K562 (cell line): ENCODE results near the gene DCP2. TPM values are rescaled to one million over a fixed set of nuclear protein-coding genes. Genes with fewer than 3 reads are reported as not detected.

ENCODE experiments used
- ATAC-seq: fragments of 200-7000 bp; cut with Tn5 transposase; 3 replicates; pipeline ENCODE4 v1.9.1; 2020; ENCODE audit warnings: moderate library complexity
- BruUV-seq: library from RNA; stranded (reverse); fragments of 400-500 nt; replicated peaks from 2 replicates; lab custom pipeline; 2021; lab: Mats Ljungman, UMichigan
- CTCF ChIA-PET: fragments of 300-600 bp; formaldehyde crosslinking; extraction: SDS; loops from one replicate; lab custom pipeline; 2021; ENCODE audit warnings: low intra/inter-chr PET ratio; lab: Yijun Ruan, JAX
- POLR2A ChIA-PET: fragments of 300-600, 350-650 bp; sonication (Branson Sonifier 250); formaldehyde crosslinking; extraction: SDS; loops from one replicate; lab custom pipeline; 2021; ENCODE audit warnings: antibody characterized with exemption, inconsistent platforms; lab: Yijun Ruan, JAX
- DNase-seq, 4 experiments: peaks; one replicate each; pipeline versions ENCODE4 v3.0.0 to v3.0.0-alpha.2; 2011 to 2018; ENCODE audit warnings: low spot score in 3 of 4, mixed read lengths in 3 of 4; ENCODE audit errors: extremely low read depth in 1 of 4
- FAIRE-seq: peaks from 2 replicates; lab custom pipeline; 2011; peaks lifted over from hg19 to GRCh38; lab: Jason Lieb, UNC
- H2AFZ ChIP-seq: 2 replicates; pipeline ENCODE4 v1.6.0; 2011; ENCODE audit warnings: low read depth, low read length, control low read depth, inconsistent platforms
- H3K27ac ChIP-seq: fragments of 200-600 bp; 3 replicates; pipeline ENCODE4 v1.8.0; 2011; ENCODE audit warnings: low read depth, mild to moderate bottlenecking, control low read depth, inconsistent platforms, low read length, moderate library complexity, mixed read lengths; ENCODE audit errors: extremely low read depth
- H3K27me3 ChIP-seq, 2 experiments: fragments of 300-600 bp in 1 of 2; 2 replicates in 1 of 2; 3 replicates in 1 of 2; pipeline versions ENCODE4 v1.6.0 to v1.8.0; 2011; ENCODE audit warnings: inconsistent platforms in 2 of 2, low read length in 2 of 2, mild to moderate bottlenecking in 1 of 2, mixed read lengths in 1 of 2, moderate library complexity in 1 of 2; ENCODE audit not compliant: control insufficient read depth in 2 of 2, insufficient read depth in 2 of 2
- H3K36me3 ChIP-seq: fragments of 300-600 bp; 3 replicates; pipeline ENCODE4 v1.8.0; 2011; ENCODE audit warnings: mild to moderate bottlenecking, low read length, inconsistent platforms; ENCODE audit not compliant: control insufficient read depth, insufficient read depth
- H3K4me1 ChIP-seq, 2 experiments: fragments of 200-600 bp in 1 of 2; replicated peaks in 1 of 2; 2 replicates in 1 of 2; 3 replicates in 1 of 2; pipeline versions ENCODE4 v1.5.1 to v1.8.0; 2011; ENCODE audit warnings: inconsistent platforms in 2 of 2, low read length in 2 of 2, mild to moderate bottlenecking in 1 of 2, mixed read lengths in 1 of 2, moderate library complexity in 1 of 2; ENCODE audit not compliant: control insufficient read depth in 2 of 2, insufficient read depth in 2 of 2
- H3K4me2 ChIP-seq: 2 replicates; pipeline ENCODE4 v1.6.1; 2011; ENCODE audit warnings: low read length, control low read depth, inconsistent platforms, mixed read lengths; ENCODE audit not compliant: insufficient read depth
- H3K4me3 ChIP-seq: fragments of 200-600 bp; sonication (generic), shearing (Covaris generic); 2 replicates; pipeline ENCODE4 v1.5.1; 2016; ENCODE audit warnings: control low read depth, inconsistent platforms
- H3K79me2 ChIP-seq: fragments of 200-600 bp; 3 replicates; pipeline ENCODE4 v1.8.0; 2011; ENCODE audit warnings: low read length, inconsistent platforms; ENCODE audit not compliant: control insufficient read depth, insufficient read depth
- H3K9ac ChIP-seq, 2 experiments: 2 replicates each; pipeline versions ENCODE4 v1.6.0 to v1.6.1; 2011; ENCODE audit warnings: low read depth in 2 of 2, low read length in 2 of 2, control low read depth in 1 of 2, inconsistent platforms in 1 of 2, mild to moderate bottlenecking in 1 of 2, mixed read lengths in 1 of 2; ENCODE audit not compliant: insufficient read depth in 1 of 2
- H3K9me1 ChIP-seq: one replicate; pipeline ENCODE4 v1.6.0; 2011; ENCODE audit warnings: inconsistent platforms, mild to moderate bottlenecking, low read length, moderate library complexity; ENCODE audit not compliant: control insufficient read depth, insufficient read depth
- H3K9me3 ChIP-seq: replicated peaks from 2 replicates; pipeline ENCODE4 v1.5.1; 2011; ENCODE audit warnings: low read depth, low read length, inconsistent platforms; ENCODE audit not compliant: control insufficient read depth, insufficient read depth
- H4K20me1 ChIP-seq: replicated peaks from 2 replicates; pipeline ENCODE4 v1.6.1; 2011; ENCODE audit warnings: low read length, inconsistent platforms, mixed read lengths; ENCODE audit not compliant: control insufficient read depth, insufficient read depth
- ATF3 ChIP-seq, 2 experiments: fragments of 450-650 bp in 1 of 2; sonication (generic) in 1 of 2; formaldehyde crosslinking in 1 of 2; IDR thresholded peaks in 1 of 2; conservative IDR thresholded peaks in 1 of 2; 2 replicates each; pipeline versions ENCODE4 v1.6.1 to v1.8.1; 2016 to 2023; ENCODE audit warnings: mild to moderate bottlenecking in 2 of 2, moderate library complexity in 2 of 2, inconsistent platforms in 1 of 2, missing genetic modification reagents in 1 of 2
- CEBPB ChIP-seq: fragments of 450-650 bp; IDR thresholded peaks from 2 replicates; pipeline ENCODE4 v1.6.1; 2016; ENCODE audit warnings: missing genetic modification characterization, missing compliant biosample characterization
- CEBPG ChIP-seq, 3 experiments: fragments of 200-800 bp in 1 of 3; sonication (Bioruptor generic) in 1 of 3; sonication (generic) in 1 of 3; formaldehyde crosslinking in 1 of 3; IDR thresholded peaks in 2 of 3; conservative IDR thresholded peaks in 1 of 3; 2 replicates each; pipeline versions ENCODE4 v1.6.1 to v1.8.0; 2016 to 2022; ENCODE audit warnings: missing compliant biosample characterization in 2 of 3, missing genetic modification characterization in 2 of 3, mild to moderate bottlenecking in 1 of 3, missing genetic modification reagents in 1 of 3
- ELK3 ChIP-seq: fragments of 450-650 bp; formaldehyde crosslinking; IDR thresholded peaks from 2 replicates; pipeline ENCODE4 v1.4.0; 2020; ENCODE audit warnings: mild to moderate bottlenecking
- FOSL1 ChIP-seq: fragments of 200-800 bp; sonication (Bioruptor generic); conservative IDR thresholded peaks from 2 replicates; pipeline ENCODE4 v1.6.1; 2016; ENCODE audit warnings: missing genetic modification characterization, missing compliant biosample characterization
- HMGXB4 ChIP-seq: sonication (generic); formaldehyde crosslinking; IDR thresholded peaks from 2 replicates; pipeline ENCODE4 v1.8.1; 2023; ENCODE audit warnings: mild to moderate bottlenecking, missing genetic modification reagents
- HNRNPH1 ChIP-seq: fragments of 200-400 bp; formaldehyde crosslinking; optimal IDR thresholded peaks from 2 replicates; pipeline ENCODE3; 2017; ENCODE audit warnings: low read depth, mild to moderate bottlenecking, low read length, moderate library complexity
- JUND ChIP-seq, 2 experiments: IDR thresholded peaks; 2 replicates in 1 of 2; 3 replicates in 1 of 2; pipeline ENCODE4 v1.6.1; 2011; ENCODE audit warnings: borderline replicate concordance in 2 of 2, low read depth in 2 of 2, low read length in 2 of 2, improper control_type of control experiment in 1 of 2, missing biosample characterization in 1 of 2, missing genetic modification characterization in 1 of 2, missing genetic modification reagents in 1 of 2
- MAFG ChIP-seq: fragments of 450-650 bp; conservative IDR thresholded peaks from 2 replicates; pipeline ENCODE4 v1.6.1; 2016; ENCODE audit warnings: missing genetic modification characterization, missing compliant biosample characterization
- SMARCE1 ChIP-seq: fragments of 450-650 bp; IDR thresholded peaks from 2 replicates; pipeline ENCODE4 v1.7.1; 2016; ENCODE audit warnings: mild to moderate bottlenecking
- STAT5A ChIP-seq: IDR thresholded peaks from 2 replicates; pipeline ENCODE4 v1.6.1; 2012; ENCODE audit warnings: low read length, inconsistent platforms, borderline replicate concordance
- ZNF316 ChIP-seq: fragments of 450-650 bp; IDR thresholded peaks from 2 replicates; pipeline ENCODE4 v1.6.1; 2016
- ZNF41 ChIP-seq: fragments of 250-450 bp; sonication (Bioruptor Pico); conservative IDR thresholded peaks from 2 replicates; pipeline ENCODE4 v1.4.0; 2020; ENCODE audit warnings: mild to moderate bottlenecking
- ZNF655 ChIP-seq: fragments of 250-450 bp; sonication (Bioruptor Pico); IDR thresholded peaks from 2 replicates; pipeline ENCODE4 v1.5.0; 2021
- WGBS: fragments of 100-300 bp; shearing (Covaris generic); methylation state at CpG from one replicate; pipeline ENCODE4 v1.1.6; 2016; ENCODE audit warnings: low coverage, mixed read lengths; ENCODE audit not compliant: insufficient coverage; ENCODE audit errors: missing lambda C conversion rate; 5-methylcytosine and 5-hydroxymethylcytosine counted together
- in situ Hi-C: fragments of 300-500 bp; cut with MboI; formaldehyde crosslinking; loops from 4 replicates; pipeline ENCODE4 v1.15.0; 2018; ENCODE audit warnings: inconsistent platforms, mixed read lengths
- intact Hi-C: fragments of 100-400 bp; cut with micrococcal nuclease; formaldehyde crosslinking; loops from 2 replicates; pipeline ENCODE4 v1.14.2; 2022
- polyA plus RNA-seq, 8 experiments: library from polyadenylated mRNA; depleted of rRNA in 4 of 8; stranded (reverse) in 5 of 8; unstranded in 3 of 8; fragments of >200 nt; fragmentation: Nextera tagmentation in 2 of 8; fragmentation: Illumina TruSeq in 1 of 8; extraction: Ambion mirVana in 2 of 8; extraction: Trizol in 1 of 8; gene quantifications; 2 replicates each; pipeline versions ENCODE4 v1.2.1 to v1.2.3, GENCODE V29; 2011 to 2014; ENCODE audit warnings: inconsistent platforms in 1 of 8, missing spikeins in 1 of 8
- total RNA-seq, 7 experiments: library from RNA; depleted of rRNA in 6 of 7; stranded (reverse); fragments of >200 nt in 6 of 7; fragmentation: Illumina TruSeq in 2 of 7; extraction: Trizol in 2 of 7; gene quantifications; 2 replicates each; pipeline versions ENCODE4 v1.2.1 to v1.2.3, GENCODE V29; 2011 to 2021; ENCODE audit warnings: low replicate concordance in 1 of 7

The DCP2 gene
- total and polyA plus RNA-seq, 9 of the 15 experiments (the other 6 are each of a cell fraction or from before 2014, with no cell fraction given), result 25.9 to 109 (median 46.7) TPM

- H3K9me3 ChIP-seq, result no peaks in the 10 kb centered on the region
- BruUV-seq, result no TSS peak
- ATAC-seq (no peak), DNase-seq (no peak), FAIRE-seq (no peak)
- peaks cover 32% of the 10 kb centered on the region for H3K36me3 ChIP-seq
- H3K4me3 ChIP-seq, result peak overlapping the region; percentile 64
- peak overlapping the region; percentile 86; the same call in 2 of the 3 replicates for H3K27ac ChIP-seq
- peaks cover 73% of the 10 kb centered on the region for H3K79me2 ChIP-seq
- POLR2A ChIA-PET, result interaction anchor here (0.5 to 1.4 kb wide), 9 partner anchors 9 to 345 kb away, joined by 3 to 6 read pairs (median 4); no protein-coding TSS in a partner anchor
- CTCF ChIA-PET, result no interaction called here
- H3K4me2 ChIP-seq, result peak overlapping the region; percentile 16; the same call in 1 of the 2 replicates
- no peaks in the 10 kb centered on the region; the same call in 1 of the 2 replicates for H4K20me1 ChIP-seq
- in situ Hi-C loops (no loop called here), intact Hi-C loops (loop anchor here (1.0 to 10.0 kb wide), 5 partner anchors 63 to 424 kb away; partner anchors contain the start of gene SRP19)
- no peak overlapping the region for H2AFZ ChIP-seq
- WGBS, result 6% methylated on average over 2 of the region's 2 CpGs
- H3K27me3 ChIP-seq, result no peaks in the 10 kb centered on the region
- H3K4me1 ChIP-seq, result peaks cover 16 to 30% of the 10 kb centered on the region in 2 experiments
- H3K9me1 ChIP-seq, result no peaks in the 10 kb centered on the region
- H3K9ac ChIP-seq, result peak overlapping the region in 1 of 2 experiments; percentile 88; a peak in 2 of 4 replicates
- TF ChIP-seq ATF3 (IDR thresholded peaks at IDR 0.05) (peak; percentile 94), ATF3 (CRISPR knock-in tag; conservative IDR thresholded peaks at IDR 0.05) (no peak), HMGXB4 (CRISPR knock-in tag) (no peak), CEBPG (CRISPR knock-in tag; IDR thresholded peaks at IDR 0.05) (no peak), CEBPG (tag; conservative IDR thresholded peaks at IDR 0.05 in 1 of 2, IDR thresholded peaks at IDR 0.05 in 1 of 2) (peak; percentile 64 to 74; a peak in 3 of 4 replicates), HNRNPH1 (no peak), CEBPB (tag) (peak; percentile 66), FOSL1 (tag) (peak; percentile 27; the same call in 1 of the 2 replicates), ZNF41 (CRISPR knock-in tag) (no peak), ELK3 (CRISPR knock-in tag) (no peak), ZNF655 (no peak), SMARCE1 (0 out of 2 replicates have a peak, but pooled peaks have one; percentile 26), MAFG (tag) (0 out of 2 replicates have a peak, but pooled peaks have one; percentile 15), JUND (IDR thresholded peaks at IDR 0.05; ENCODE audit: borderline replicate concordance, low read depth, low read length) (peak; percentile 72; the same call in 1 of the 2 replicates), JUND (tag; IDR thresholded peaks at IDR 0.05; ENCODE audit: borderline replicate concordance, low read depth, low read length) (peak; percentile 80; the same call in 1 of the 3 replicates), STAT5A (no peak), ZNF316 (peak; percentile 72)
Observed at GRCh38 chr5:112978836-112979235, 2.2 kb downstream of the DCP2 start.
